AG04450 (cell line): ENCODE measurements around the gene MED25. TPM values are rescaled to one million over a fixed set of nuclear protein-coding genes. Genes with fewer than 3 reads are reported as not detected.

ENCODE experiments used
- CTCF ChIA-PET: fragments of 300-600, 350-600 bp; formaldehyde crosslinking; extraction: SDS; loops from one replicate; lab custom pipeline; 2022; ENCODE audit warnings: antibody characterized with exemption, inconsistent platforms; lab: Charles Lee
- POLR2A ChIA-PET: fragments of 350-600 bp; formaldehyde crosslinking; extraction: SDS; loops from one replicate; lab custom pipeline; 2021; ENCODE audit warnings: antibody characterized with exemption, inconsistent platforms; lab: Yijun Ruan, JAX
- DNase-seq: peaks from one replicate; pipeline ENCODE4 v3.0.0-alpha.2; 2011; ENCODE audit warnings: low read depth, low spot score
- H3K27ac ChIP-seq: one replicate; pipeline ENCODE4 v1.5.1; 2012; ENCODE audit warnings: low read depth, low read length, control low read depth
- H3K27me3 ChIP-seq: one replicate; pipeline ENCODE4 v1.6.0; 2012; ENCODE audit warnings: low read length; ENCODE audit not compliant: control insufficient read depth, insufficient read depth
- H3K4me3 ChIP-seq: 2 replicates; pipeline ENCODE4 v1.5.1; 2011; ENCODE audit warnings: mild to moderate bottlenecking, low read depth, low read length, control low read depth
- H3K9me3 ChIP-seq: 2 replicates; pipeline ENCODE4 v1.5.1; 2012; ENCODE audit warnings: low read length; ENCODE audit not compliant: control insufficient read depth, insufficient read depth
- polyA plus RNA-seq: library from polyadenylated mRNA; depleted of rRNA; stranded (reverse); fragments of >200 nt; gene quantifications from 2 replicates; pipeline ENCODE4 v1.2.3, GENCODE V29; 2011
- TF ChIP-seq, protein P1 (sequence below): IDR thresholded peaks from 2 replicates; pipeline ENCODE4 v1.5.1; 2011; ENCODE audit warnings: low read depth, low read length, control low read depth, inconsistent platforms

MED25 gene
- polyA plus RNA-seq, 1 experiment, result 12.6 TPM

DNA sequence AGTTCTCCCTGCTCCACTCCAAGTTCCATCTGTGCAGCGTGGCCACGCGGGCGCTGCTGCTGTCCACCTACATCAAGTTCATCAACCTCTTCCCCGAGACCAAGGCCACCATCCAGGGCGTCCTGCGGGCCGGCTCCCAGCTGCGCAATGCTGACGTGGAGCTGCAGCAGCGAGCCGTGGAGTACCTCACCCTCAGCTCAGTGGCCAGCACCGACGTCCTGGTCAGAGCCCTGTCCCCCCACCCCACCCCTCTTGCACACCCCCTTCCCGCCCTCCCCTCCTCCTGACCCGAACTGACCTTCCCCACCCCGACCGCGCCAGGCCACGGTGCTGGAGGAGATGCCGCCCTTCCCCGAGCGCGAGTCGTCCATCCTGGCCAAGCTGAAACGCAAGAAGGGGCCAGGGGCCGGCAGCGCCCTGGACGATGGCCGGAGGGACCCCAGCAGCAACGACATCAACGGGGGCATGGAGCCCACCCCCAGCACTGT is 16.6 kb upstream of the MED25 start:
- ChIA-PET CTCF (no interaction called here), POLR2A (interaction anchor here (0.5 kb wide), 1 partner anchor 36 kb away, joined by 4 read pairs; no protein-coding TSS in a partner anchor)
- Histone ChIP-seq H3K27me3 (no peaks in the 10 kb centered on the region), H3K9me3 (peaks cover 3% of the 10 kb centered on the region; the same call in 1 of the 2 replicates), H3K4me3 (peak overlapping the region; percentile 64), H3K27ac (no peak overlapping the region)
- no peak for DNase-seq
- TF ChIP-seq, protein P1, sequence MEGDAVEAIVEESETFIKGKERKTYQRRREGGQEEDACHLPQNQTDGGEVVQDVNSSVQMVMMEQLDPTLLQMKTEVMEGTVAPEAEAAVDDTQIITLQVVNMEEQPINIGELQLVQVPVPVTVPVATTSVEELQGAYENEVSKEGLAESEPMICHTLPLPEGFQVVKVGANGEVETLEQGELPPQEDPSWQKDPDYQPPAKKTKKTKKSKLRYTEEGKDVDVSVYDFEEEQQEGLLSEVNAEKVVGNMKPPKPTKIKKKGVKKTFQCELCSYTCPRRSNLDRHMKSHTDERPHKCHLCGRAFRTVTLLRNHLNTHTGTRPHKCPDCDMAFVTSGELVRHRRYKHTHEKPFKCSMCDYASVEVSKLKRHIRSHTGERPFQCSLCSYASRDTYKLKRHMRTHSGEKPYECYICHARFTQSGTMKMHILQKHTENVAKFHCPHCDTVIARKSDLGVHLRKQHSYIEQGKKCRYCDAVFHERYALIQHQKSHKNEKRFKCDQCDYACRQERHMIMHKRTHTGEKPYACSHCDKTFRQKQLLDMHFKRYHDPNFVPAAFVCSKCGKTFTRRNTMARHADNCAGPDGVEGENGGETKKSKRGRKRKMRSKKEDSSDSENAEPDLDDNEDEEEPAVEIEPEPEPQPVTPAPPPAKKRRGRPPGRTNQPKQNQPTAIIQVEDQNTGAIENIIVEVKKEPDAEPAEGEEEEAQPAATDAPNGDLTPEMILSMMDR, result no peak

GRCh38 chr19:49801966-49802661 is 16.0 kb upstream of the MED25 start:
- DNase-seq, result peak; percentile 74
- no peak overlapping the region for H3K27ac ChIP-seq
- ChIA-PET POLR2A (interaction anchor here (0.7 to 1.0 kb wide), 2 partner anchors 111 to 396 kb away, joined by 3 to 6 read pairs; partner anchors contain the start of gene CPT1C), CTCF (no interaction called here)
- TF ChIP-seq, protein P1, result peak; percentile 55
- peak overlapping the region; percentile 64 for H3K4me3 ChIP-seq
- H3K27me3 ChIP-seq, result no peaks in the 10 kb centered on the region
- peaks cover 3% of the 10 kb centered on the region; the same call in 1 of the 2 replicates for H3K9me3 ChIP-seq

DNA sequence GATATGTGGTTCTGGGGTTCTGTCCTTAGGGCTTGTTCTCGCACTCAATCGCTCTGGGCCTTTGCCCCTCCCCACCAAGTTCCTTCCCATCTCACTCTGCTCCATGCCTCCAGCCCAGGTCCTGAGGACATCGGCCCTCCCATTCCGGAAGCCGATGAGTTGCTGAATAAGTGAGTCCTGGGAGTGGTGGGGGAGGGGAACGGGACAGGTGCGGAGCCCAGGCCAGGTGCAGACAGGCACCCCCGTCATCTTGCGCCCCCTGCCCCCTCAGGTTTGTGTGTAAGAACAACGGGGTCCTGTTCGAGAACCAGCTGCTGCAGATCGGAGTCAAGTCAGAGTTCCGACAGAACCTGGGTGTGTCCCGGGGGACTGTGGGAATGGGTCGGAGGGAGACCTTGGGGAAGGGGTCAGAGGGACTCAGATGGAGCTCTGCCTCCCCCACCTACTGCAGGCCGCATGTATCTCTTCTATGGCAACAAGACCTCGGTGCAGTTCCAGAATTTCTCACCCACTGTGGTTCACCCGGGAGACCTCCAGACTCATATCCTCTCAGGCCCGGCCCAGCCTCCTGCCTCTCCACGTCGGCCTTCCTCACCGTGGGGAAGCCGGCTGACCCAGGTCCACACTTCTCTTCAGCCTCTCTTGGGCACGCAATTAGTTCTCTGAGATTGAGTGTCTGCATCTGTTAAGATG is 15.1 kb upstream of the MED25 start:
- CTCF ChIA-PET, result no interaction called here

DNA sequence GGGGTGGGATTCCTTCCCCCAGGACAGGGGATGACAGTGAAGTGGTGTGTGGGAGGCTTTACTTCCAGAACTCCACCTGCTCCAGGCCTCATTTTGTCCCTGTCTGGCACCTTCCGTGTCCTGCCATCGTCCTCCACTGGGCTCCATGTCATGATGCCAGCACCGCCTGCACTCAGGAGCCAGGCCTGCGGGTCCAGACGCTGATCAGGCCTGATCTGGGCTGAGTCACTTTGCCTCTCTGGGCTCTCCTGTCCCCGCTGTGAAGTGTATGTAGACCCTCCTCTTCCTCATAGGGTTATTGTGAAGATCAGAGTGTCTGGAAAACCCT is 14.6 kb upstream of the MED25 start:
- ChIA-PET CTCF (interaction anchor here (1.0 kb wide), 1 partner anchor 9 kb away, joined by 3 read pairs; the partner anchor contains the start of gene FUZ), POLR2A (no interaction called here)
- TF ChIP-seq, protein P1, result no peak
- Histone ChIP-seq H3K9me3 (peaks cover 3% of the 10 kb centered on the region; the same call in 1 of the 2 replicates), H3K4me3 (no peak overlapping the region), H3K27me3 (no peaks in the 10 kb centered on the region), H3K27ac (no peak overlapping the region)
- no peak for DNase-seq

More for the DNA sequence above, 15.1 kb upstream of the MED25 start:
- Histone ChIP-seq H3K27me3 (no peaks in the 10 kb centered on the region), H3K4me3 (no peak overlapping the region), H3K27ac (no peak overlapping the region), H3K9me3 (peaks cover 3% of the 10 kb centered on the region; the same call in 1 of the 2 replicates)
- POLR2A ChIA-PET, result interaction anchor here (1.0 kb wide), 1 partner anchor 112 kb away, joined by 6 read pairs; the partner anchor contains the start of gene CPT1C
- no peak for DNase-seq
- TF ChIP-seq, protein P1, result no peak
